HFF-Myc (cell line): ENCODE measurements around the gene JPH3.

ENCODE experiments used
- DNase-seq: peaks from one replicate; pipeline ENCODE4 v3.0.0-alpha.2; 2011; ENCODE audit warnings: low read depth; ENCODE audit errors: extremely low read depth
- H3K4me3 ChIP-seq: replicated peaks from 2 replicates; pipeline ENCODE4 v1.5.1; 2011; ENCODE audit warnings: low read depth, mild to moderate bottlenecking, control low read depth, low read length
- TF ChIP-seq, protein P1 (sequence below): IDR thresholded peaks from 2 replicates; pipeline ENCODE4 v1.5.1; 2012; ENCODE audit warnings: mild to moderate bottlenecking, low read depth, low read length, control low read depth; ENCODE audit errors: missing control alignments

Gene JPH3

DNA sequence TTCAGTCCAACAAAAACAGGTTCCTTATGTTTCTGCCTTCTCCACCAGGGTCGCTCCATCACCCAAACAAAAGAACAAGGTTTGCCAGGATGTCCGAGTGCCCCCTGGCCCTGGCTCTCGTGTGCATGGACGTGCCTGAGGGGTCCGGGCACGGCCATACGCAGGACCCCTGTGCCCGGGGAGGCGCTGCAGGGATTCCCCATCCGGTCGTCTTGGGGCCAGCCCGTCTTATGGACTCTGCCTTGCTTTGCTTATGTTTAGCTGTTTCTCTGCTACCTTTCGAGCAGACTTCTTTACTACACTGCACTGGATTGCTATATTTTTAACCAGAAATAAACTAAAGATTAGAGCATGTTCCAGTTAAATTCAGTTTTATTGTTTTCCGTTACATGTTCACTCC lies 95.5 kb downstream of the JPH3 start:
- DNase-seq = no peak
- no peak overlapping the region for H3K4me3 ChIP-seq
- TF ChIP-seq, protein P1, sequence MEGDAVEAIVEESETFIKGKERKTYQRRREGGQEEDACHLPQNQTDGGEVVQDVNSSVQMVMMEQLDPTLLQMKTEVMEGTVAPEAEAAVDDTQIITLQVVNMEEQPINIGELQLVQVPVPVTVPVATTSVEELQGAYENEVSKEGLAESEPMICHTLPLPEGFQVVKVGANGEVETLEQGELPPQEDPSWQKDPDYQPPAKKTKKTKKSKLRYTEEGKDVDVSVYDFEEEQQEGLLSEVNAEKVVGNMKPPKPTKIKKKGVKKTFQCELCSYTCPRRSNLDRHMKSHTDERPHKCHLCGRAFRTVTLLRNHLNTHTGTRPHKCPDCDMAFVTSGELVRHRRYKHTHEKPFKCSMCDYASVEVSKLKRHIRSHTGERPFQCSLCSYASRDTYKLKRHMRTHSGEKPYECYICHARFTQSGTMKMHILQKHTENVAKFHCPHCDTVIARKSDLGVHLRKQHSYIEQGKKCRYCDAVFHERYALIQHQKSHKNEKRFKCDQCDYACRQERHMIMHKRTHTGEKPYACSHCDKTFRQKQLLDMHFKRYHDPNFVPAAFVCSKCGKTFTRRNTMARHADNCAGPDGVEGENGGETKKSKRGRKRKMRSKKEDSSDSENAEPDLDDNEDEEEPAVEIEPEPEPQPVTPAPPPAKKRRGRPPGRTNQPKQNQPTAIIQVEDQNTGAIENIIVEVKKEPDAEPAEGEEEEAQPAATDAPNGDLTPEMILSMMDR = no peak

DNA sequence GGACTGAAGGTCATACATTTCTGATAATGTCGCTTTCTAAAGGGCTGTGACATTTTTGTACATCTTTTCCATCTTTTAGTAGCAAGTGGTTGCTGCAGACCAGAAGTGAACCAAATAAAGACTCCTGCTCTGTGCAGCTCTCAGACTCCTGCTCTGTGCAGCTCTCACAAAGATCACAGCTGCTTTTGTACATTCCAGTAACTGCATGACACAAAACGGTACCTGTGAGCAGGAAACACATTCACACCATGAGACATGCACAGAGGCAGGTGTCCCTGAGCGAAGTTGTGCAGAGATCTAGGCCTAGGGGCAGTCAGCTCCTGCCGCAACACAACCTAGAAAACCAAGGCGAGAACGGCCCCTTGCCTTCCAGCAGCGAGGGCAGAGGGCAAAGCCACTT lies 95.9 kb downstream of the JPH3 start:
- no peak overlapping the region for H3K4me3 ChIP-seq
- TF ChIP-seq, protein P1 = no peak
- no peak for DNase-seq

DNA sequence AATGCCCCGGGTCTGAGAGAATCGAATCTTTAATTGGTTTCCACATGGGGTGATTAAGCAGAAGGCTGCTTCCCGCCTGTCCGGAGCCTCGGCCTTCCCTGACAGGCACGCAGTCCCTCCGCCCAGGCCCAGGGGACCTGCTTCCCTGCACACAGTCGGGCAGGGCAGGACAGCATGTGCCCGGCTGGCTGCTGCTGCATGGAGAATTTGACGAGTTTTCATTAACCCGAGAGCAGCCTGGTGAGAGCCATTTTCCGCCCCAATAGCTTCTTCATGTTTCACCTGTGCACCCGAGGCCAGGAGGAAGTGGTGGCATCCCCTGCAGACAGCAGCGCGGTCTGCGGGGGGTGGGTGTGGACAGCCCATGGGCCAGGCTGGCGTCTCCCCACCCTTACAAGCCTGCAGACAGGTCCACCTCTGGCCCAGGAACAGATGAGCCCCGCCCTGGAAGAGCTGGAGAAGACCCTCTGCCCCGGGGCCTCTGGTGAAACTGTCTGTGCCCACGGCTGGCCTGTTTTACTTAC lies 96.4 kb downstream of the JPH3 start:
- TF ChIP-seq, protein P1 = no peak
- no peak overlapping the region for H3K4me3 ChIP-seq
- DNase-seq = no peak

DNA sequence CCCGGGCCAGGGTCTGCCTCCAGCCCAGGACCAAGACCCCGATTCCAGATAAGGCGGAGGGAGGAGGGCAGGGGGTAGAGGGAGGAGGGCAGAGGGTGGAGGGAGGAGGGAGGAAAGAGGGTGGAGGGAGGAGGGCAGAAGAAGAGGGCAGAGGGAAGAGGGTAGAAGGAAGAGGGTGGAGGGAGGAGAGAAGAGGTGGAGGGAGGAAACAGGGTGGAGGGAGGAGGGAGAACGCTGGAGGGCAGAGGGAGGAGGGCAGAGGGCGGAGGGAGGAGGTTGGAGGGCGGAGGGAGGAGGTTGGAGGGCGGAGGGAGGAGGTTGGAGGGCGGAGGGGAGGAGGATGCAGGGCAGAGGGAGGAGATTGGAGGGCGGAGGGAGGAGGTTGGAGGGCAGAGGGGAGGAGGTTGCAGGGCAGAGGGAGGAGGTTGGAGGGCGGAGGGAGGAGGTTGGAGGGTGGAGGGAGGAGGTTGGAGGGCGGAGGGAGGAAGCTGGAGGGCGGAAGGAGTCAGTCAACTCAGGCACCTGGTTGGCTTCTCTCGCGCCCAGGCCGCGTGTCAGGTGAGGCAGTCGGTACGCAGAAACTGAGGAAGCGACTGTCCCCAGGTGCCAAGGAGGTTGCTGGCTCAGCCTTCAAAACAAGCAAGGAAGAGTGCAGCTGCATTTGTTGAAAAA lies 98.2 kb downstream of the JPH3 start:
- no peak overlapping the region for H3K4me3 ChIP-seq
- no peak for DNase-seq
- TF ChIP-seq, protein P1 = no peak

DNA sequence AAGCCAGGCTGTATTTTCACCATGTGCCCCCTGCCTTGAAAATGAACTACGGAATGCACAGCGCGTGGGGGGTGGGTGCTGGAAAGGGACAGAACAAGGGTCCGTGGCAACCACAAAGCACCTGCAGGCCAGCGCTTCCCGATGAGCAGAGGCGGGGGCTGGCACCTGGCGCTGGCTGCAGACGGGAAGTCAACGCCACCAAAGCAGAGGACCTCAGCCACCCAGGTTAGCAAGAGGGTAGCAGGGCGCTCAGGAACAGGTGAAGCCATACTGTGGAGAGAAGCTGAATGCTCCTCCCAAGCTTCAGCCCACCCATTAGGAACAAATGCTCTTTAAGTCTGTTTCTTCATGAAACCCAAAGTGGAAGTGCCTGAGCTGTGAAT lies 98.8 kb downstream of the JPH3 start:
- DNase-seq = no peak
- TF ChIP-seq, protein P1 = no peak
- H3K4me3 ChIP-seq = no peak overlapping the region

DNA sequence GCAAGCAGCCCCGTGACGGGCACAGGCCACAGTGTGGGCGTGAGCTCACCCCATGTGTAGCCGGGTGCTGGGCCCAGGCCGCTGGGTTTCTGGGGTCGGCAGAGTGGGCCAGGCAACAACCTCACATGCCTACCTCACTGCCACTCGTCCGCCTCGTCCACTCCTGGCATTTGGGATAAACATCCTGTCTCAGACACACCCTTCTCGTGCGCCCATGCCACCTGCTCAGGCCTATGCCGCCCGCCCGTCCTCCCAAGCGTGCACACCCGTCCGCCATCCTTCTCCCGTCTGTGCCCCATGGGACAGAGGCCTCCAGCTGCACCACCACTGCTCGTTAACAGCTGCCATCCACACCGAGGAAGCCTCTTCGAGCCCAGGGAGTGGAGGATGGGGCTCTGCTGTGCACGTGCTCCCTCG lies 99.2 kb downstream of the JPH3 start:
- no peak for DNase-seq
- TF ChIP-seq, protein P1 = no peak
- H3K4me3 ChIP-seq = no peak overlapping the region
